GM10847 (cell line): ENCODE measurements around the gene FSTL4.

Experiments
- POLR2A ChIP-seq: IDR thresholded peaks from 2 replicates; pipeline ENCODE4 v1.6.1; 2011; ENCODE audit not compliant: insufficient read length; ENCODE audit errors: extremely low read depth

Gene FSTL4

DNA sequence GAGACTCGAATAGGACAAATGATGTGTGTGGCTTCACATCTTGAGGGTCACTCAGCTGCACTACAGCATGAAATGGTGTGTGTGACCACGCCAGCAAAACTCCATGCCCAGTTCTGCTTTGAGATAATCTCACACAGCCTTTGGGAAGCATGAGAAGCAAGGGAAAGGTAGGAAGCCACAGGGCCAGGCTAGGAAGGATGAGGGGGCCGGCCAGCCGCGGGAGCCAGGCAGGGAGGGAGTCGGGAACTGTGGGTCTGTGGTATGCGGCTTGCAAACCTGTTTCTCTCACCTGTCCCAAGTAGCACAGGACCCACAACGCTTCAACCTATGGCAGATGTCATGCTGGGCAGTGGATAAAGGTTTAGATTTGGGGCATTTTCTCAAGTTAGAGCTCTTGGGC is 418.5 kb downstream of the FSTL4 start:
- no peak for TF ChIP-seq POLR2A

DNA sequence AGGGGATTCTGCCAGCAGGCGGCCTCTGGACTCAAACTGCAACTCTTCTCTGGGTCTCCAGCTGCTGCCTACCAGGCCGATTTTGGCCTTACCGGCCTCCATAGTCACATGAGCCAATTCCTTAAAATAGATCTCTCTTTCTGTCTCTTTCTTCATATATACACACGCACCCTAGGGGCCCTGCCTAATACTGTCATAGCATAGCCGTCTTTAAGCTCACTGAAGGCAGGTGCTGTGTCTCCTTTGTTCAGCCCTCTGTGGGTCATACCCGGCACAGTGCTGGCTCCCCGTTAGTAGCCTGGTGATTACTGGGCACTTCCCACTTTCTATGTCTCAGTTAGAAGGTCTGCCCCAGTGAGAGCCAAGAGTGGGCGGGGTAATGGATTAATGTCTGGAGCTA is 419.6 kb downstream of the FSTL4 start:
- TF ChIP-seq POLR2A: no peak

DNA sequence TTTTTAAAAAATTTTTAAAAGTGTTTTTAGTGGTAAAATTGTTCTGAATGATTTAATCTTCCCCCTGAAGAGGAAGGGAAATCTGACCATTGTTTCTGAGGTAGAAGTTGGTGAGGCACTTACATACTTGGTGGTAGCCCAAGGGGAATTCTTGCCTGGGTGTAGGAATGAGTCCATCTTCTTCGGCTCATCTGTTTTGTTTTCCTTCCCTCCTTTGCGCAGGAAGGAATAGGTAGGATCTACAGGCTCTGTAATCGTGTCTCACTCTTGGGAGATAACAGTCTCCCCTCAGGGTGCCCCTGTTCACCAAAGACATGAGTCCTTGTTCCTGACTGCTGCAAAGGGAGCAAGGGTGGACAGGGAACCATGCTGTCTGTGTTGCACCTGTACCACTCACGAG is 422.5 kb downstream of the FSTL4 start:
- TF ChIP-seq POLR2A: no peak

DNA sequence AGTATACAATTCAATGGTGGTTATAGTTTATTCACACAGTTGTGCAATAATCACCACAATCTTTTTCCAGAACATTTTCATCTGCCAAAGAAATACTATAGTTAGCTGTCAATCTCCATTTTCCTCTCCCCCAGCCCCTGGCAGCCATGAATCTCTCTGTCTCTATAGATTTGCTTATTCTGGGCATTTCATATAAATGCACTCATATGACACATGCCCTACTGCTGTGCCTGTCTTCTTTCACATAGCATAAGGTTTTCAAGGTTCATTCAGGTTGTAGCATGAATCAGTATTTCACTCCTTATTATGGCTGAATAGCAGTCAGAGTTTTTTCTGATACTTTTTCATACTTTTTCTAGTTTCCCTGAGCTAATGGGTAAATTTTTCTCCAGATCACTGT is 432.9 kb downstream of the FSTL4 start:
- TF ChIP-seq POLR2A: no peak

DNA sequence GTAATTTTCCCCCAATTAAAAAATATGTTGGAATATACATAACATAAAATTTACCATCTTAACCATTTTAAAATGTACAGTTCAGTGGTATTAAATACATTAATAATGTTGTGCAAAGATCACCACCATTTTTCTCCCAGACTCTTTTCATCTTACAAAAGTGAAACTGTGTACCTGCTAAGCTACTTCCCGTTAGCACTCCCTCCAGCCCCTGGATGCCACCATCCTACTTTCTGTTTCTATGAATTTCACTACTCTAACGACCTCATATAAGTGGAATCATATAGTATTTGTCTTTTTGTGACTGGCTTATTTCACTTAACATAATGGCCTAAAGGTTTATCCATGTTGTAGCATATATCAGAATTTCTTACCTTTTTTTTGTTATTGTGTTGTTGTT is 447.6 kb downstream of the FSTL4 start:
- no peak for TF ChIP-seq POLR2A

DNA sequence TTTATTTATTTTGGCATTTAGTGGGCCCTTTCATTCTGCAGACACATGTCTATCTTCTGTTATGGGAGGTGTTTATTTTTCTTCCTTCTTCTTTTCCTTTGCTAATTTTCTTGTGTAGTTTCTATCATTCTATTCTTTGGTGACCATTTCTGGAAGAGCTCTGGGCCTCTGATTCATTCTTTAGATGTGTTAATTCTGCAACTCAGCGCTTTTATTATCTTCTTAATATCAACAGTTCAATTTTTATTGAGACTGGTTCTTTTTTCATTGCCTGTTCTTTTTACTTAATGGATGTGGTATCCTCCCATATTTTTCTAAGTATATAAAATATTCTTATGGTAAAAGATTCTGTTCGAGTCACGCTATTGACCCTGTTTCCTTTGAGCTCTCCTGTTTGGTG is 448.5 kb downstream of the FSTL4 start:
- no peak for TF ChIP-seq POLR2A

DNA sequence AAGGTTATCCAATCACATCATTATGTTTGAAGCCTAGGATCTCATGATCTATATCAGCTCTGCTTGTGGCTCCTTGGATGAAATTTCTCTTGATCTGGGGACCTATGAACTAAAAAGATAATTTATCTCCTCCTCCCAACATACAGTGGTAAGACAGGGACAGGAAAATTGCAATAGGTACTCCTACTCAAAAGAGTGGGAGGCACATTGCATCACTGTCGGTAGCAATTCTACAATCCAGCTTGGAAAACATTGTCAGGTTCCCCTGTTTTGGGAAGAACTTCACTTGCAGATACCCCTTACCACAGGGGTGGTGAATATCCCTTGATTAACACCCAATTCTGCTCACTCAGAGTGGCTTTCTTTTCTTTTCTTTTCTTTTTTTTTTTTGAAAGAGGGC is 452.8 kb downstream of the FSTL4 start:
- TF ChIP-seq POLR2A: no peak

DNA sequence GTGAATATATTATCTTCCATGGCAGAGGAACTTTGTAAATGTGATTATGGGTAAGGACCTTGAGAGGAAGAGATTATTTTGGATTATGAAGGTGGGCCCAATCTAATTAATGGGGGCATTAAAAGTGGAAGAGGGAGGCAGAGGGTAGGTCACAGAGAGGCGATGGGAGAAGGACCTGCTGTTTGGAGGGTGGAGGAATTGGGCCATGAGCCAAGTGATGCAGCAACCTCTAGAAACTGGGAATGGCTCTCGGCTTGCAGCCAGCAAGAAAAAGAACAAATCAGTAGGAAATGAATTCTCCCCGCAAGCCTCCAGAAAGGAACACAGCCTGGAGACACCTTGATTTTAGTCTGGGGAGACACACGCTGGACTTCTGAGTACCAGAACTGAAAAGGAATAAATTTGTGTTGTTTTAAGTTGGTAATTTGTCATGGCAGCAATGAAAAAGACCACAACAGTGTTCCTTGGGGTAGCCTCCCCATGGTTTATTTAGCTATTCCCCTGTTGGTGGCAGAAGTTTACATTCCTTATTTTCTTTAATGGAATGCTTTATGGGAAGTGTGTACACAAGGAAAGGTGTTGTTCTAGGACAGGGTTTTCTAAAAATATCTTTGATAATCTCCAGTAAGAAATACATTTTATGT is 456.9 kb downstream of the FSTL4 start:
- no peak for TF ChIP-seq POLR2A

DNA sequence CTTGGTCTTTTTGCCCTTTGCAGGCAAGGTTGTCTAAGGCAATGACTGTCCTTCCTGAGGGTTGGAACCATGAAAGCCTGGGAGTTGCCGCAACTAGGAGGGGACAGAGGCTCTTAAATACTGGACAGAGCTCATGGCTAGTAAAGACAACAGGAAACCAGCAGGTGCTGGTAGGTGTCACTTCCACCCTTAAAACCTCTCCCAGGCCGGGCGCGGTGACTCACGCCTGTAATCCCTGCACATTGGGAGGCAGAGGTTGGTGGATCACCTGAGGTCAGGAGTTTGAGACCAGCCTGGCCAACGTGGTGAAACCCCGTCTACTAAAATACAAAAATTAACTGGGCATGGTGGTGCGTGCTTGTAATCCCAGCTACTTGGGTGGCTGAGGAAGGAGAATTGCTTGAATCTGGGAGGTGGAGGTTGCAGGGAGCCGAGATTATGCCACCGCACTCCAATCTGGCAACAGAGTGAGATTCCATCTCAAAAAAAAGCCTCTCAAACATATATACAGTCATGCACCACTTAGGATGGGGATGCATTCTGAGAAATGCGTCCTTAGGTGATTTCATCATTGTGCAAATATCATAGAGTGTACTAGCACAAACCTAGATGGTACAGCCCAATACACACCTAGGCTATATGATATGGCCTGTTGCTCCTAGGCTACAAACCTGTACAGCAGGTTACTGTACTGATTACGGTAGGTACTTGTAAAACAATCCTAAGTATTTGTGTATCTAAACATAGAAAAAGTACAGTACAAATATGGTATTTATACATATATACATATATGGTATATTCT is 457.9 kb downstream of the FSTL4 start:
- no peak for TF ChIP-seq POLR2A

DNA sequence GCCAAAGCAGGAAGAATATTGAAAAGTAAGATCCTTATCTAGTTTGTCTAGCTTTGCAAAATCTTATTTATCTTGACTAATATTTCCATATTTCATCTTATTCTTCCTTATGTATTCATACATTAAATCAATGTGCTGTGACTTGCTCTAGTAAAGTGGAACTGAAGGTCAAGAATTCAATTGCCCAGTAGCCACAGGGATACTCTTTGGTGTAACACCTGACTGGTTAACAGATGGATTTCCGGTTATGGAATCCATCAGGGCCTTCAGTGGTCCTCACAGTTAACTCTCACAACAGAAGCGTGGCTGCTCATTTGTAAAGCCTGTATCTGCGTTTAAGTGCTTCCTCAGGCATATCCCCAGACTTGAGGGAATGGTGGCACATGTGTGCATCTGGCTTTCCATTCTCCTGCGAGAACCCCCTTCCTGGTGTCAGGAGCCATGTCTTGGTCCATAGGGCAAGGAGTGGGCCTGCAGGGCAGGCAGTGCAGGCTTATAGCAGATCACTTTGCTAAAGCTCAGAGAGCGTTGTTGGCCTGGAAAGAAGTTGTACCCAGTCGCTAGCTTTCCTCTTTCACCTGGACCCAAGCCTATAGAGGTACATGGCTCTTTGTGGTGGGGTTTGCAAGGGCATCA is 461.3 kb downstream of the FSTL4 start:
- no peak for TF ChIP-seq POLR2A

DNA sequence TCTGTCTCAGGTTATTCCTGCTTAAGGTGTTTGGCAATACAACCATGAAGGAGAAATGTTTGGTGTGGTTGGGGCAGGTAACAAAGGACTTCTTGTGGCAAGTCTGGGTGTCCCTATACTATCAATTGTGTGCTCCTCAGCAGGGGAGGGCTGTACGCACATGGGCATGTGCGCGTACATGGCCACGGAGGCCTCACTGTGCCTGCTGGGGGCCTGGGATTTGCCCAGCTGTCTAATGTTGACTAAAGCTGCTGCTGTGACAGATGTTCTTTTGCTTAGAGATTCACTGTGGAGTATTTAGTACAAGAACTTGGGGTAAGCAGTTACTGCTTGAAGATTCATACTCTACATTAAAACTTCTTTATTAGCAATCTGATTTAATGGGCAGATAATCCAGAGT is 463.0 kb downstream of the FSTL4 start:
- TF ChIP-seq POLR2A: no peak

DNA sequence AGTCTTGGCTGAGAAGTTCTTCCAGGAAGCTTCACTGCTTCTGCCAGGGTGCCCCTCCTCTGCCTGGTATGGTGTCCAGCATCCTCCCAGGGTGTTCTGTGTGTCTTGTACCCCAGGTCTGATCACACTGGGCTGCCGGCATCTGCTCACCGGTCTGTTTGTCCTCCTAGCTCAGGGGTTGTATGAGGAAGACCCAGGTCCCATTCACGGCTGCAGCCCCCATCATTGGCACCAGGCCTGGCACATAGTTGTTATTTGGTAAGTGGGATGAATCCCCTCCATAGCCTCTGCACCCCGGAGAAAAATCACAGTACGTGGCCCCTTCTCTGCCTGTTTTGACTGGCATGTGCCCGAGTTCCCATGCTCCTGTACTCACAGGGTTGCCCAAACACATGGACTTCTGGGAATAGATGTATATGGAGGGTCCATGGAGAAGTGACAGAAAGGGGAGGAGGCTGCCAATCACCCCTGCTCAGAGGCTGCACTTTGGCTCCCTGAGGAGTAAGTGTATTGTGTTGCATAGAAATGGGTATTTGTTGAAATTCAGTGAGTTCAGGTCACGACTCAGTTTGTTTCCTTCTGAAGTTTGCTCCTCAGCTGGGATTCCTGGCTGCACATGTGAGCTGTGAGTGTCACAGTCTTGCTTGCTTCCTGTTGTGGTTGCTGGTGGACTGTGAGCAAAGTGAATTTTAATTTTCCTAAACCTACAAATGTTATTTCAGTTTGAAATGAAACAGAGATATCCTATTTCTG is 464.4 kb downstream of the FSTL4 start:
- TF ChIP-seq POLR2A: no peak

DNA sequence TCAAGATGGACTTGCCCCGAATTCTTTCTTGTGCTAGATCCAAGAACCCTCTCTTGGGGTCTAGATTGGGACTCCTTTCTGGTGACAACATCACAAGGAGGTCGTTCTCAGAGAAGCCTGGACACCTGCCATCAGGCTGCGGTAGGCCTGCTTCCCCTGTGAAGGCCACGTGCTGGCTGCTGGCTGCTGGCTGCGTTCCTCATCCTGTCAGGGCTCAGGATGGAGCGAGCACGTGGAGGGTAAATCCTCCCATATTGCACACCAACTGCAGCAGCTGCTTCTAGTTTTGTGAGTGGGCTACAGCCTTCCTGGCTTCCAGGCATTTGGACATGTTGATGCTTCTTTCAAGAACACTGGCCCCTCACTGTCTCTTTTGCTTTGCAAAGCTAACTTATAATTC is 464.9 kb downstream of the FSTL4 start:
- TF ChIP-seq POLR2A: no peak
